Nephron progenitor cell (in vitro differentiated cells): ENCODE results near the gene ACAN.
A peak's percentile ranks its signal among the peaks of the same experiment; 100 is the strongest.

Experiments
- DNase-seq: peaks from one replicate; pipeline ENCODE4 v3.0.0; 2021
- H3K27ac Mint-ChIP-seq: 2 replicates; pipeline ENCODE4 v1.8.0; 2021; ENCODE audit warnings: mild to moderate bottlenecking, moderate library complexity, mixed read lengths
- H3K27me3 Mint-ChIP-seq: 2 replicates; pipeline ENCODE4 v1.8.0; 2021; ENCODE audit warnings: mild to moderate bottlenecking, low read depth, mixed read lengths; ENCODE audit not compliant: poor library complexity
- H3K36me3 Mint-ChIP-seq: 2 replicates; pipeline ENCODE4 v1.8.0; 2021; ENCODE audit warnings: low read depth, mixed read lengths
- H3K4me1 Mint-ChIP-seq: 2 replicates; pipeline ENCODE4 v1.8.0; 2021; ENCODE audit warnings: mixed read lengths
- H3K4me3 Mint-ChIP-seq: 2 replicates; pipeline ENCODE4 v1.8.0; 2021; ENCODE audit warnings: mild to moderate bottlenecking, moderate library complexity, mixed read lengths
- H3K9me3 Mint-ChIP-seq: 2 replicates; pipeline ENCODE4 v1.8.0; 2021; ENCODE audit warnings: mild to moderate bottlenecking, moderate library complexity, mixed read lengths
- CTCF ChIP-seq: fragments of 200-600 bp; sonication (generic); IDR thresholded peaks from 2 replicates; pipeline ENCODE4 v1.5.0; 2021; ENCODE audit warnings: antibody characterized with exemption

ACAN gene

GRCh38 chr15:88797663-88798339, 5.4 kb upstream of the ACAN start:
- DNase-seq, result no peak
- H3K4me1 Mint-ChIP-seq, result peaks cover 10% of the 10 kb centered on the region
- H3K36me3 Mint-ChIP-seq, result no peaks in the 10 kb centered on the region
- TF ChIP-seq CTCF, result no peak
- peaks cover 79% of the 10 kb centered on the region for H3K27me3 Mint-ChIP-seq
- H3K27ac Mint-ChIP-seq, result no peak overlapping the region
- H3K4me3 Mint-ChIP-seq, result no peak overlapping the region
- H3K9me3 Mint-ChIP-seq, result no peaks in the 10 kb centered on the region

- Mint-ChIP-seq H3K36me3 (no peaks in the 10 kb centered on the region), H3K4me1 (peaks cover 5% of the 10 kb centered on the region), H3K27ac (no peak overlapping the region), H3K27me3 (peaks cover 78% of the 10 kb centered on the region), H3K4me3 (no peak overlapping the region), H3K9me3 (no peaks in the 10 kb centered on the region)
- TF ChIP-seq CTCF, result no peak
- no peak for DNase-seq
Measured at GRCh38 chr15:88799341-88799740, 3.9 kb upstream of the ACAN start.

- H3K4me3 Mint-ChIP-seq, result no peak overlapping the region
- no peak for TF ChIP-seq CTCF
- DNase-seq, result no peak
- H3K27ac Mint-ChIP-seq, result no peak overlapping the region
- no peaks in the 10 kb centered on the region for H3K36me3 Mint-ChIP-seq
- no peaks in the 10 kb centered on the region for H3K9me3 Mint-ChIP-seq
- peaks cover 5% of the 10 kb centered on the region for H3K4me1 Mint-ChIP-seq
- peaks cover 80% of the 10 kb centered on the region for H3K27me3 Mint-ChIP-seq
Measured at GRCh38 chr15:88800026-88800425, 3.2 kb upstream of the ACAN start.

GRCh38 chr15:88800738-88801137, 2.5 kb upstream of the ACAN start:
- Mint-ChIP-seq H3K27me3 (peaks cover 83% of the 10 kb centered on the region), H3K36me3 (no peaks in the 10 kb centered on the region)
- TF ChIP-seq CTCF, result no peak

GRCh38 chr15:88802250-88802990, 816 bp upstream of the ACAN start:
- H3K27ac Mint-ChIP-seq, result no peak overlapping the region
- peak overlapping the region; percentile 96 for H3K4me3 Mint-ChIP-seq
- no peaks in the 10 kb centered on the region for H3K36me3 Mint-ChIP-seq
- peaks cover 11% of the 10 kb centered on the region for H3K4me1 Mint-ChIP-seq
- H3K27me3 Mint-ChIP-seq, result peaks cover 94% of the 10 kb centered on the region
- no peak for DNase-seq
- no peaks in the 10 kb centered on the region for H3K9me3 Mint-ChIP-seq
- TF ChIP-seq CTCF, result no peak

More at GRCh38 chr15:88800738-88801137, 2.5 kb upstream of the ACAN start:
- no peak for DNase-seq
- Mint-ChIP-seq H3K9me3 (no peaks in the 10 kb centered on the region), H3K27ac (no peak overlapping the region), H3K4me3 (no peak overlapping the region), H3K4me1 (peaks cover 5% of the 10 kb centered on the region)

- H3K27me3 Mint-ChIP-seq, result peaks cover 94% of the 10 kb centered on the region
- H3K9me3 Mint-ChIP-seq, result no peaks in the 10 kb centered on the region
- no peak for DNase-seq
Measured at GRCh38 chr15:88802991-88803240, 320 bp upstream of the ACAN start.

More at GRCh38 chr15:88802991-88803240, 320 bp upstream of the ACAN start:
- no peak for TF ChIP-seq CTCF
- H3K36me3 Mint-ChIP-seq, result no peaks in the 10 kb centered on the region
- peak overlapping the region; percentile 96 for H3K4me3 Mint-ChIP-seq
- H3K4me1 Mint-ChIP-seq, result peaks cover 15% of the 10 kb centered on the region
- no peak overlapping the region for H3K27ac Mint-ChIP-seq
